Measurements from ENCODE around the gene RPL27.
"Not testable (repeated sequence)": the region's sequence is repeated elsewhere in the genome, so short reads cannot be mapped to it uniquely, and the experiment has no call there.

Gene RPL27

GRCh38 chr17:42997984-42998938, at the start of gene RPL27:
Gene RPL27 (plus strand): TSS chr17:42998419. CDS start chr17:42998751, 332 bp downstream.
- DNase-seq = peak; percentile 100

GRCh38 chr17:42950044-42950783, 48.0 kb upstream of the RPL27 start:
- DNase-seq = no peak

- no peak for DNase-seq
Measured at GRCh38 chr17:42953669-42954068, 44.5 kb upstream of the RPL27 start.

GRCh38 chr17:42964161-42964932, 33.9 kb upstream of the RPL27 start, which contains the start of gene AARSD1:
Gene AARSD1 (minus strand): TSS chr17:42964454. CDS start chr17:42964440, 14 bp downstream.
- DNase-seq = peak; percentile 93

DNA sequence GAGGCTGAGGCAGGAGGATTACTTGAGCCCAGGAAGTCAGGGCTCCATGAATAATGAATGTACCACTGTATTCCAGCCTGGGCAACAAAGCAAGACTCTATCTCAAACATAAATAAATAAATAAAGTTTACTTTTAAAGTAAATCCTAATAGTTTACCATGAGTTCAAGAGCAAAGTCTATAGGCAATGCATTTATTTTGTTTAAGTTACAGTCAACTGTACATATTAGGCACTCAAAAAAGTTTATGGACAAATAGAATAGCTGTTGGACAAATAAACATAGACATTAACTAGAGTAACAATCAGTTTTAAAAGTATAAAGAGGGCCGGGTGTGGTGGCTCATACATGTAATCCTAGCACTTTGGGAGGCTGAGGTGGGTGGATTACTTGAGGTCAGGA, 30.3 kb upstream of the RPL27 start:
- no peak for DNase-seq

DNA sequence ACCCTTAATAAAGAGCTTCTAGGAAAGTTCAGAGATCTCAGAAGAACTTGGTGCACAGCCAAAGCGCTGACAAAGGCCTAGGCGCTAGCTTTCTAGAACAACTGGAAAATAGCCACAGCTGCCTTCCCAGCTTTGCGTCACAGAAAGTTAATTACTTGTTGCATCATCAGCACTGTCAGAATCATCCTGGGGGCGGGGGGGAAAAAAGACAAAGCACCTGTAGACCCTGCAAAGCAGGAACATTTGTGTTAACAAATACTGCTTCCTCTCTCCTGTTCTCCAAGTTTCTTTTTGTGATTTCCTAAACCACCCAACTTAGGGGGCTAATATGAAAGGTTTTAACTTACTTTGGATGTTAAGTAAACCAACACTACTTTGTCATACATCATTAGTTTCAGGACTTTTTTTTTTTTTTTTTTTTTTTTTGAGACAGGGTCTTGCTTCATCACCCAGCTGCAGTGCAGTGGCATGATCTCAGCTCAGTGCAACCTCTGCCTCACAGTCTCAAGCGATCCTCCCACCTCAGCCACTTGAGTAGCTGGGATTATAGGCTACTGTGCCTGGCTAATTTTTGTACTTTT, 29.1 kb upstream of the RPL27 start:
- no peak for DNase-seq

GRCh38 chr17:42971589-42971988, 26.6 kb upstream of the RPL27 start:
- DNase-seq = no peak

GRCh38 chr17:42973323-42973722, 24.9 kb upstream of the RPL27 start:
- DNase-seq = not testable (repeated sequence)

- DNase-seq = no peak
Measured at GRCh38 chr17:42975265-42975664, 23.0 kb upstream of the RPL27 start.

- DNase-seq = not testable (repeated sequence)
Measured at GRCh38 chr17:42975701-42976100, 22.5 kb upstream of the RPL27 start.

GRCh38 chr17:42979511-42980273, 18.5 kb upstream of the RPL27 start, which contains the start of gene PTGES3L:
Gene PTGES3L (minus strand): TSS chr17:42980080. CDS start chr17:42980053, 27 bp downstream.
- peak; percentile 71 for DNase-seq

DNA sequence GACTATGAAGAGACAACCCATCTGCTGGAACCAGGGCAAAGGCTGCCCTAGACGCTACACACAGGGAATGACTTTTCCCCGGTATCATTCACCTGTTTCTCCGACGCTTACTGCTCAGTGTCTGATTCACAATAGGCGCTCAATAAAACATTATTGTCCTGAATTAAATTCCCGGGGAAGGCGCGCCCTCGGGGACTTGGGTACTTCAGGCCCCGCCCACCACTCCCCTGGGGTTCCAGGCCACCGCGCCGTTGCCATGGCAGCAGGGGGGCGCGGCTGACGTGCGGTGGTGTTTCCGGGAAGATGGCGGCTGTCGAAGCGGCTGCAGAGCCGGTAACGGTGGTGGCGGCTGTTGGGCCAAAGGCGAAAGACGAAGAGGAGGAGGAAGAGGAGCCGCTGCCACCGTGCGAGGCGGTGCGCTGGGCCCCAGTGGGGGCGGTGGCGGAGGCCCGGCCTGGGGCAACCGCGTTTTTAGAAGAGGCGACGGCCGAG, 17.9 kb upstream of the RPL27 start, which contains the start of gene RUNDC1:
RUNDC1 (plus strand) TSS at position 292 of the 492 bp plus-strand sequence; CDS start at position 304, 12 bp downstream.
- peak; percentile 90 for DNase-seq

DNA sequence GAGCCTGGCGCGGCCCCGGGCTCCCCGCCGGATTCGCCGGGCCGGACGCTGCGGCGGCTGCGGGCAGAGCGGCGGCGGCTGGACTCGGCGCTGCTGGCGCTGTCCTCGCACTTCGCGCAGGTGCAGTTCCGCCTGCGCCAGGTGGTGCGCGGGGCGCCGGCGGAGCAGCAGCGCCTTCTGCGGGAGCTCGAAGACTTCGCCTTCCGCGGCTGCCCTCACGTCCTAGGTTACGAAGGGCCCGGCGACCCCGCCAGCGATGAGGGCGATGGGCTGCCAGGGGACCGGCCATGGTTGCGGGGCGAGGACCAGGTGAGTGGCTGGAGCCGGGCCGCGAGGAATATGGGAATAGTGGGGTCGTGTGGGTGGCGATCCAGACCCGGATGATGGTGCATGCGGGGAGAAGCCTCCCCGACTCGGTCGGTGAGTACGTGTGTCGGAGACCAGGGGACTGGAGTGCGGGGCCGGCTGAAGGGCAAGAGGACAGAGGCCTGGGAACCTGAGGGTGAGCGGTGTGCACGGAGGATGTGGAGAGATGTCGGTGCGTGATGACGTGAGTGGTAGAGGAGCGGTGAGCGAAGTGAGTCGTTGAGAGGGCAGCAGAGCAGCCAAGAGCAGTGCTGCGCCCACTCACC, 17.3 kb upstream of the RPL27 start:
- DNase-seq = peak; percentile 60

- DNase-seq = no peak
Measured at GRCh38 chr17:42982266-42982665, 16.0 kb upstream of the RPL27 start.

GRCh38 chr17:42985225-42985624, 13.0 kb upstream of the RPL27 start:
- no peak for DNase-seq

- peak; percentile 39 for DNase-seq
Measured at GRCh38 chr17:42989141-42989540, 9.1 kb upstream of the RPL27 start.

DNA sequence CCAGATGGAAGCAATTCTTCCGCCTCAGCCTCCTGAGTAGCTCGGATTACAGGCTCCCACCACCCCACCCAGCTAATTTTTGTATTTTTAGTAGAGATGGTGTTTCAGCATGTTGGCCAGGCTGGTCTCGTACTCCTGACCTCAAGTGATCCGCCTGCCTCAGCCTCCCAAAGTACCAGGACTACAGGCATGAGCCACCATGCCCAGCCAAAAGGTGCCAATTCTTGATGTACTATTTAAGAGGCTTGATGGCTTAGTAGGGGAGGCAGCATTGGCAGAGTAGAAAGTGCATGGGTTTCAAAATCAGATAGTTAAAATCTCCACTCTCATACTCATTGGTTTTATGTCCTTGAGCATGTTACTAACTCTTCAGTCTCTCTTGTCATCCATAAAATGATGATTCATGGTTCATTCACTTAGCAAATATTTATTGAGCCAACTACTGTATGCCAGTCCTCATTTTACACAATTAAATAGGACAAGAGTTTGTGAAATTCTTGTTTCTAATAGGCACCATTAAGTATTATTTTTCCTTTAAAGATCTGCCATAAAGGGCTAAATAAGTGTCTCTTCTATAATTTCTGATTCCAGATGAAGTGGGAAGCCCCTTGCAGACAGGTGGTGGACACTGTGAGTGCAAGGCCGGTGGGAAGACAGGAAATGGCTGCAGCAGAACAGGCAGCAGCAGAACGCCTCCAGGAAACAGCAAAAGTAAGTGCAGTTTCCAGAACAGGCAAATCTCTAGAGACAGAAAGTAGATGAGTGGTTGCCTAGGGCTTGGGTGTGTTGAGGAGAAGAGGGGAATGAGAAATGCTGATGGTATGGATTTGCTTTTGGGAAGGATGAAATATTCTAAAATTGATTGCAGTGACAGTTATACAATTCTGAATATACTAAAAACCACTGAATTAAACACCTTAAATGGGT, 8.2 kb upstream of the RPL27 start:
- peak; percentile 73 for DNase-seq

DNA sequence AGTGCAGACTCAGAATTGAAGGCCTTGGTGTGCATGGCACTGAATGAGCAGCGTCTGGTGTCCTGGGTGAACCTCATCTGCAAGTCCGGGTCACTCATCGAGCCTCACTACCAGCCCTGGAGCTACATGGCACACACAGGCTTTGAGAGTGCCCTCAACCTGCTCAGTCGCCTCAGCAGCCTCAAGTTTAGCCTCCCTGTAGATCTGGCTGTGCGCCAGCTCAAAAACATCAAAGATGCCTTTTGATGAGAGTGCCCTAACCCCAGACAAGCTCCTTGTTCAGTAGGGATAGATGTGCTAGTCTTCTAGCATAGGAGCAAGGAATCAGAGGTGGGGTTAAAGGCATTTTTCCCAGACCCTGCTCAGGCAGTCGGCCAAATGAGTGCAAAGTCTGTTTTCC, 6.7 kb upstream of the RPL27 start:
- DNase-seq = no peak

- no peak for DNase-seq
Measured at GRCh38 chr17:42992872-42993271, 5.3 kb upstream of the RPL27 start.

GRCh38 chr17:42993913-42994312, 4.3 kb upstream of the RPL27 start:
- not testable (repeated sequence) for DNase-seq
